ENCODE data around the gene WSB2.

GRCh38 chr12:118058227-118058626 is 2.8 kb downstream of the WSB2 start:
- TF ChIP-seq CTCF (conservative IDR thresholded peaks at IDR 0.05 in 1 of 2, IDR thresholded peaks at IDR 0.05 in 1 of 2; ENCODE audit: extremely low read depth in 1 of 2, insufficient read depth in 1 of 2, low read depth in 1 of 2, low read length in 2 of 2) (no peak), EZH2 (IDR thresholded peaks at IDR 0.05; ENCODE audit: borderline replicate concordance, low read length) (no peak)

Data from mammary epithelial cell (primary cell).